IMR-90 (cell line): ENCODE results near the gene CCDC30.

Source experiments
- BHLHE40 ChIP-seq: fragments of 150-350 bp; IDR thresholded peaks from 2 replicates; pipeline ENCODE4 v1.6.1; 2016; ENCODE audit warnings: mild to moderate bottlenecking, low read depth, low read length
- CEBPB ChIP-seq: IDR thresholded peaks from 2 replicates; pipeline ENCODE4 v1.6.1; 2012; ENCODE audit warnings: low read depth, low read length, improper control_type of control experiment
- CTCF ChIP-seq: conservative IDR thresholded peaks from 2 replicates; pipeline ENCODE4 v1.5.1; 2012; ENCODE audit warnings: mild to moderate bottlenecking, low read depth, low read length, improper control_type of control experiment
- ELK1 ChIP-seq: fragments of 150-350 bp; IDR thresholded peaks from 2 replicates; pipeline ENCODE4 v1.6.1; 2016; ENCODE audit warnings: low read depth, mild to moderate bottlenecking, low read length, moderate library complexity, borderline replicate concordance
- MXI1 ChIP-seq: IDR thresholded peaks from 2 replicates; pipeline ENCODE4 v1.6.1; 2012; ENCODE audit warnings: low read depth, mild to moderate bottlenecking, low read length, moderate library complexity, borderline replicate concordance
- POLR2A ChIP-seq: IDR thresholded peaks from 2 replicates; pipeline ENCODE4 v1.6.1; 2012; ENCODE audit warnings: mild to moderate bottlenecking, low read depth, low read length
- RAD21 ChIP-seq: IDR thresholded peaks from 2 replicates; pipeline ENCODE4 v1.6.1; 2012; ENCODE audit warnings: low read length, improper control_type of control experiment
- RFX5 ChIP-seq: IDR thresholded peaks from 2 replicates; pipeline ENCODE4 v1.8.0; 2012; ENCODE audit warnings: low read depth, mild to moderate bottlenecking, low read length, moderate library complexity
- SMC3 ChIP-seq: fragments of 150-350 bp; IDR thresholded peaks from 2 replicates; pipeline ENCODE4 v1.6.1; 2016; ENCODE audit warnings: low read depth, mild to moderate bottlenecking, antibody characterized with exemption, low read length, moderate library complexity

GRCh38 chr1:42476605-42477004, 13.5 kb downstream of the CCDC30 start:
- TF ChIP-seq CTCF, result no peak
- TF ChIP-seq POLR2A, result no peak
- no peak for TF ChIP-seq SMC3
- no peak for TF ChIP-seq CEBPB
- TF ChIP-seq ELK1, result no peak
- no peak for TF ChIP-seq RAD21
- no peak for TF ChIP-seq RFX5
- TF ChIP-seq MXI1, result no peak
- TF ChIP-seq BHLHE40, result no peak
